ENCODE data around the gene SLC49A4.

The SLC49A4 gene

DNA sequence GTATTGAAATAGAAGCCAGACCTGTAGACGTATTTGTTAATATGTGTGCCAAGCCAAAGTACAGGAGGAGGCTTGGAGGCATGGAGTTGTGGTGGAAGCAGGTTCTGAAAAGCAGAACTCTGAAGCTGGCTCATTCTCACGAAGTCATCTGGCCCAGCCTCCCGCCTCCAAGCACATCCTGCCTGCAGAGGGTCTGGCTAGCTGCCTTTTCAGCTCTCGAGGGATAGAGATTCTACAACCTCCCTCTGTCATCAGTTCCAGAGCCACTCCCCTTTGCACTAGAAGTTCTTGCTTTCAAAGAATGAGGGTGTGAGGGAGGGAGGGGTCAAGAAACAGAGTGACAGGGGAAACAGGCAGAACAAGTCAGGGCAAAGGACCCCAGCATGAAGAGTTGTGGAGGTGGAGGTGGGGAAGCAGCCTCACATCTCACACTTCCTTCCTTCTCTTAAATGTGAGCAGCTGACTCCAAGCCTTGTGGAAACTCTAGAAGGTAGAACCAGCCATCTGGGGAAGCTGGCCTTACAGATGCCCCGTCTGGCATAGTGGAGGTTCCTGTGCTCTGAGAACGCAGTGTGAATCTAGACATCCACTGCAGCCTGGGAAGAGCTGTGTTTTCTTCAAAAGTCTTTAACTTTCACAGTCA lies 95.3 kb downstream of the SLC49A4 start:
- Mint-ChIP-seq H3K27ac (no peak overlapping the region), H3K36me3 (ENCODE audit: insufficient read depth) (no peaks in the 10 kb centered on the region), H3K27me3 (no peaks in the 10 kb centered on the region), H3K4me1 (ENCODE audit: low read depth in 2 of 2) (peaks cover 9 to 15% of the 10 kb centered on the region in 2 donors), H3K4me3 (no peak overlapping the region), H3K9me3 (no peaks in the 10 kb centered on the region)
- no peak for ATAC-seq (replicated peaks)
- DNase-seq = no peak

DNA sequence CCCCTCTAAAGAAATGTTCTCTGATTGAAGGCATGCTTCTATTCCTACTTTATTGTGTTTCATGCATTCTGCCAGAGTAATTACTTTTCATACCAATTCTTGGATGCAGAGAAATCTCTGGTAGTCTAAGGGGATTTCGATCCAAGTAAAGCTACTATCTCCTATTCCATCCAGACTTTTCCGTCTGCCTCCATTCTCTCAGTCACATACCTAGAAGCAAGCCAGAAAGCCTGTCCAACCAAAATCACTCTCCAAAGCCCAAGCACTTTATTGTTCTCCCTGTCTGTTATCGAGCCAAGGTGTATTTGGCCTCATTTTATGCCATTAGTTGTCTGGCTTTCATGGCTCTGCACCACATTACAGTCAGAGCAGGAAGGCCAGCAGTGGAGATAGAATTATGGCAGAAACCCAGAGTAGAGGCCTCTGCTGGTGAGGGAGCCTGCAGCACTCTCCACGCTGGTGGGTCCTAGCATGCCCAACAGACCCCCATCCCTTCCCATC lies 95.9 kb downstream of the SLC49A4 start:
- peaks cover 9 to 15% of the 10 kb centered on the region in 2 donors for H3K4me1 Mint-ChIP-seq (ENCODE audit: low read depth in 2 of 2)
- H3K36me3 Mint-ChIP-seq (ENCODE audit: insufficient read depth) = no peaks in the 10 kb centered on the region
- DNase-seq (no peak), ATAC-seq (replicated peaks) (no peak)
- no peaks in the 10 kb centered on the region for H3K9me3 Mint-ChIP-seq
- H3K4me3 Mint-ChIP-seq = no peak overlapping the region
- no peaks in the 10 kb centered on the region for H3K27me3 Mint-ChIP-seq
- no peak overlapping the region for H3K27ac Mint-ChIP-seq

DNA sequence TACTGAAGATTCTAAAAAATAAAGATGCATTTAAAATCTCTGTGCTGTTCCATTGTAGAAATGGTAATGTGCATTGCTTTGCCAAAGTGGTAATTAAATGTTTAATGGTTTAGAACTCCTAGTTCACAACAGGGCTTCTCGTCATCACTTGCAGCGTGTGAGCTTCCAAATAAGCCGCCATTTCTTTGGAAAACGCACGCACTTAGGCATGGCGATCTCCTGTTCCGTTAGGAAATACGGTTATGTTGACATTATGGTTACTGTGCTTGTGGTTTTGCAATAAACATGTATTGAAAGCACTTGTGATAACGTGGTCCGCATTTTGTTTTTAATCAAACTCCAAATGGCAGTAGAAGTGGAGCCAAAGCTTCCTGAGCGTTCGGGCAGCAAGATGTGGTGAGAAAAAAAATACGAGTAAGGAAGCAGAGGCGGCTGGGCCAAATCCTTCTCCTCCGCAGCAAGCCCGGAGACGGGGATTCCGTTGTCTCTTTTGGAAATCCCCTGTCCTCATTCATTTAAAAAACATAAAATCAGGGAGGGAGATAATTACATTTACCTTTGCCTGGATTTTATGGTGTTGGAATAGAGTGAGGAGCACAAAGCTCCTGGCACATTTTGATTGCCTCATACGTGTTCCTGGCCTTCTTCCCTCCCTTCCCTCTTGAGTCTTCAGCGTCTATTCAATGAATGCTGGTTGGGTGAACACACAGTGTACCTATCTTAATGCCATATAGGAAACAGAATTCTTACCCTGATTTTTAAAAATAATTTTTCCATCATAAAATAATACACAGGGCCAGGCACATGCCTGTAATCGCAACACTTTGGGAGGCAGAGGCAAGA lies 97.5 kb downstream of the SLC49A4 start:
- no peaks in the 10 kb centered on the region for H3K9me3 Mint-ChIP-seq
- ATAC-seq (replicated peaks) = no peak
- peaks cover 6 to 7% of the 10 kb centered on the region in 2 donors for H3K27me3 Mint-ChIP-seq
- DNase-seq = no peak
- no peak overlapping the region for H3K4me3 Mint-ChIP-seq
- no peak overlapping the region for H3K27ac Mint-ChIP-seq
- no peaks in the 10 kb centered on the region for H3K36me3 Mint-ChIP-seq (ENCODE audit: insufficient read depth)
- peaks cover 9 to 15% of the 10 kb centered on the region in 2 donors for H3K4me1 Mint-ChIP-seq (ENCODE audit: low read depth in 2 of 2)

DNA sequence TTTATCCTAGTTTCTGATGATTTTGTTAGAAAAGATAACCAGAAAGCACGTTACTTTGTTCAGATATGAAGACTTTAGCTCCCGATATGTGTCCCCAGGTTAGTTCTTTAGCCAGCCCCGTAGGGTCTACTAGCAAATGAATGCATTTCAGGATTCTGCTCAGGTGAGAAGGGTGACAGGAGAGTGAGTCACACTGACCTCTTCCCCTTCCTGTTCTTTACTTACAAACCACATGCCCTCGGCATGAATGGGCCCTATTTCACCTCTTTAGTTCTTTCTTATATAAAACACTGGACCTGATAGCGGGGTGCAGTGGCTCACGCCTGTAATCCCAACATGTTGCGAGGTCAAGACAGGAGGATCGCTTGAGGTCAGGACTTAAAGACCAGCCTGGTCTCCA lies 98.4 kb downstream of the SLC49A4 start:
- H3K27ac Mint-ChIP-seq = no peak overlapping the region
- peaks cover 9 to 15% of the 10 kb centered on the region in 2 donors for H3K4me1 Mint-ChIP-seq (ENCODE audit: low read depth in 2 of 2)
- no peaks in the 10 kb centered on the region for H3K9me3 Mint-ChIP-seq
- peak; percentile 69 for ATAC-seq (replicated peaks)
- H3K36me3 Mint-ChIP-seq (ENCODE audit: insufficient read depth) = no peaks in the 10 kb centered on the region
- H3K27me3 Mint-ChIP-seq = peaks cover 8 to 9% of the 10 kb centered on the region in 2 donors
- H3K4me3 Mint-ChIP-seq = peak overlapping the region in 1 of 2 donors; percentile 40
- no peak for DNase-seq

DNA sequence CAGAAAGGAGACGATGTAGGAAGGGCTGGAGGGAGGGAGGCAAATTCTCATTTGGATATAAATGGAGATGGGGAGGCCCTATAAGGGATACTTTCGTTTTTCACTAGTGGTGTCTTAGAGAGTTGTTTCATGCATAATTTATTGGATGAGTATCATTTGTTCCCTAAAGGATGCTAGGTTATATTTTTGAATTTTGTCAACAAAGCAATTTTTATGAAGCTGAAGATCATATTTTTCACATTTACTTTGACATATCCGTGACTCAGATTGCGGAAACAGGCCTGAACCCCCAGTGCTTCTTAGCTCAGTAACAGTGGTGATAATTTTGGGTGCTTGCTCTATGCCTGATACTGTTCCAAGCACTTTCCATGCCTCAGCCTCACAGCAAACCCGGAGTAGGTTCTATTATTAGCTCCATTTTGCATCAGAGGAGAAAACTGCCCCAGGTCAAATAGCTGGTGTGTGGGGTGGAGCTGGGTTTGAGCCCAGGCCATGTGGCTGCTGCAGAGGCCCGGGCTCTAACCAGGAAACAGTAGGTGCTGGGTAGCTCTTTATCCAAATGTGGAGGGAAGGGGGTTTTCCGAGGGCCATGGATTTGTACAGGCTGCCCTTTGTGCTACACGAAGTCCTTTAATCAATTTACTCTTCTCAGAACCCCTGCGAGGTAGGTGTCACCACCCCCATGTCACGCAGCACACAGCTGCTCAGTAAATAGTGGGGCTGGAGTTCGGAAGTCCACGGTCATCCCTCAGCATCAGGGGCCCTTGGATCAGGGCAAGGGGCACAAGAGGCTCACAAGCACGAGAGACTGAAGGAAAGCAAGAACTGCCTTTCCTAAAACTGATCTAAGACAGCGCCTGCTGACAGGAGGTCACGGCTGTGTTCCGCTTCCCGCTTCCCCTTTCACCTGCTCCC lies 99.1 kb downstream of the SLC49A4 start:
- peaks cover 9 to 15% of the 10 kb centered on the region in 2 donors for H3K4me1 Mint-ChIP-seq (ENCODE audit: low read depth in 2 of 2)
- H3K27me3 Mint-ChIP-seq = peaks cover 14 to 16% of the 10 kb centered on the region in 2 donors
- H3K27ac Mint-ChIP-seq = no peak overlapping the region
- peak overlapping the region in 1 of 2 donors; percentile 40 for H3K4me3 Mint-ChIP-seq
- DNase-seq = no peak
- no peak for ATAC-seq (replicated peaks)
- no peaks in the 10 kb centered on the region for H3K9me3 Mint-ChIP-seq
- H3K36me3 Mint-ChIP-seq (ENCODE audit: insufficient read depth) = no peaks in the 10 kb centered on the region

DNA sequence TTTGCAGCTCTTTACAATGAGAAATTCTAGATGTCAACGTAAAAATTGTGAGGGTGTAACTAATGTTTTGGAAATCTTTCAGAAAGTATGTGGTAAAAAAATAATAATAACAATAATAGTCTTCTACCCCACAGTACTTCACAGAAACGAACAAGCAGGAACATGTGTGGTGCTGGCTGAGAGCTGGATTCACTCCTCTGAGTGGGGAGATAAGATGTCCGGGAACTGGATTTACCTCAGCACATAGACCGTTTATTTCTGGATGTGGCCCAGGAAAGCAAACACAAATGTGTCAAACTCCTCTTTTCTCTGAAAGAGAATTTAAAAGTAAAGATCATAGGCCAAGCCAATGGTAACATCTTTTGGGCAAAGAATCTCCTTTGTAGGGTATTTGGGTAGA lies 103.4 kb downstream of the SLC49A4 start:
- no peak for DNase-seq
- Mint-ChIP-seq H3K27ac (no peak overlapping the region), H3K4me1 (ENCODE audit: low read depth in 2 of 2) (peaks cover 7 to 9% of the 10 kb centered on the region in 2 donors), H3K9me3 (no peaks in the 10 kb centered on the region), H3K36me3 (ENCODE audit: insufficient read depth) (no peaks in the 10 kb centered on the region), H3K4me3 (no peak overlapping the region), H3K27me3 (peaks cover 20 to 38% of the 10 kb centered on the region in 2 donors)
- ATAC-seq (replicated peaks) = no peak

DNA sequence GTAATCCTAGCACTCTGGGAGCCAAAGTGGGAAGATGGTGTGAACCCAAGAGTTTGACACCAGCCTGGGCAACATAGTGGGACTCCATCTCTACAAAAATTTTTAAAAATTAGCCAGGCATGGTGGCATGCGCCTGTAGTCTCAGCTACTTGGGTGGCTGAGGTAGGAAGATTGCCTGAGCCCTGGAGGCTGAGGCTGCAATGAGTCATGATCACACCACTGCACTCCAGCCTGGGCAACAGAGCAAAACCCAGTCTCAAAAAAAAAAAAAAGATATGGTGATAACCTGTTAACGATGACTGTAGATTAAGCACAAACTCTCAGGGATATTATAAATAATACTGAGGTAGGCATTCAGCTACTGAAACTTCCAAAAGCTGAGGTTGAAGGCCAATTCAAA lies 107.5 kb downstream of the SLC49A4 start:
- DNase-seq (no peak), ATAC-seq (replicated peaks) (no peak)
- Mint-ChIP-seq H3K4me3 (no peak overlapping the region), H3K36me3 (ENCODE audit: insufficient read depth) (no peaks in the 10 kb centered on the region), H3K27me3 (peaks cover 19 to 39% of the 10 kb centered on the region in 2 donors), H3K9me3 (no peaks in the 10 kb centered on the region), H3K27ac (no peak overlapping the region), H3K4me1 (ENCODE audit: low read depth in 2 of 2) (peaks cover 0 to 1% of the 10 kb centered on the region in 2 donors)

DNA sequence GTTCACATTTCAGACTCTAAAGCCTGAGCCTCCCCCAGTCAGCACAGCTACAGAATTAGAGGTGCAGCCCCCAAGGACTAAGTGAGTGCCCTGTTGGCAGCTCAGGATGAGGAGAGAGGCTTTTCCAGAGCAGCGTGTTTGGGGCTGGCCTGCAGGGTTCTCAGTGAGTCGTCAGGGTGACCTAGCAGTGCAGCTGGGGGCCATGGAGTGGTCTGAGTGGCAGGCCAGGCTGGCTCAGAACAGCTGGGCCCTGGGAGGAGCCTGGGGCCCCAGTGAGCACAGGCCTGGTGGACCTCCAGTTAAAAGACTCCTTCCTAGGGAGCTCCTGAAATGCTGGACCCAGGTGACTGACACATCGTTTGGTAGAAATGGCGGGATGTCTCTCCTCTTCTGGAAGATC lies 108.3 kb downstream of the SLC49A4 start:
- no peak overlapping the region for H3K4me3 Mint-ChIP-seq
- peaks cover 16 to 39% of the 10 kb centered on the region in 2 donors for H3K27me3 Mint-ChIP-seq

DNA sequence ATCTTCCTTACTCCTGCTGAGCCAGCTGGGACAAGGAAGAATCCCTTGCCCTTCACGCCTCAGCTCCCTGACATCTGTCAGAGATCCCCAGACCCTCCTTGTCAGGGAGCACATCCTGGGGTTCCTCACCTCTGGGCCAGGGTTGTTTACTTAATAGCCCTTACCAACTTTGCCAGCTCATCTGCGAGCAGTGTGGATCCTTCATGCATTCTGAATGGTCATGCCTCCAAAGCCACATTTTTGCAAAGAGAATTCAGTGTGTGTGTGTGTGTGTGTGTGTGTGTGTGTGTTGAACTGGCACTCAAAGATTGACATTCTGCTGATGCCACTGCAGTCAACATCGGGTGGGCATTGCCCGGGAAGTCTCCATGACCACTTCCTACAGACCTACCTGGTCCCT lies 112.6 kb downstream of the SLC49A4 start:
- H3K27me3 Mint-ChIP-seq = peaks cover 33 to 60% of the 10 kb centered on the region in 2 donors
- no peak overlapping the region for H3K4me3 Mint-ChIP-seq
- no peaks in the 10 kb centered on the region for H3K36me3 Mint-ChIP-seq (ENCODE audit: insufficient read depth)
- DNase-seq = no peak
- no peak overlapping the region for H3K27ac Mint-ChIP-seq
- no peak for ATAC-seq (replicated peaks)
- H3K9me3 Mint-ChIP-seq = no peaks in the 10 kb centered on the region
- peaks cover 0 to 3% of the 10 kb centered on the region in 2 donors for H3K4me1 Mint-ChIP-seq (ENCODE audit: low read depth in 2 of 2)

More for the DNA sequence above, 108.3 kb downstream of the SLC49A4 start:
- ATAC-seq (replicated peaks) = no peak
- Mint-ChIP-seq H3K36me3 (ENCODE audit: insufficient read depth) (no peaks in the 10 kb centered on the region), H3K27ac (peak overlapping the region in 1 of 2 donors; percentile 72), H3K4me1 (ENCODE audit: low read depth in 2 of 2) (peaks cover 0 to 1% of the 10 kb centered on the region in 2 donors), H3K9me3 (no peaks in the 10 kb centered on the region)
- DNase-seq = no peak

DNA sequence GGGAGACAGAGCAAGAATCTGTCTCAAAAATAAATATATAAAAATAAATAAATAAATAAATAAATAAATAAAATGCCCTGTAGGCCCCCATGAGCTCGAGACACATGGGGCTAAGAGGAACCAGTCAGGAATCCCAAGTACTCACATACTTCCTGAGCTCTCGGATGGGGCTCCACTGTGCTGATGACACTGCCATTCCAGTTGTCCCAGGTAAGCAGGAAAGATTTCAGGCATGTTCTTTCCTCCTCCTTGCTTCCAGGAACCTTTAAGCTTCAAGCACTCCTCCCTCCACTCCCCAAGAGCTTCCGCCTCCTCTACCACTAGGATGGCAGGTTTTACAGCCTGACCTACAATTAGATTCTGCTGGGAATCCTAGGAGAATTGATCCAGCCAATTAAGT lies 113.4 kb downstream of the SLC49A4 start:
- H3K27me3 Mint-ChIP-seq = peaks cover 34 to 53% of the 10 kb centered on the region in 2 donors
- ATAC-seq (replicated peaks) (no peak), DNase-seq (no peak)
- H3K4me3 Mint-ChIP-seq = no peak overlapping the region
- no peak overlapping the region for H3K27ac Mint-ChIP-seq
- H3K4me1 Mint-ChIP-seq (ENCODE audit: low read depth in 2 of 2) = peaks cover 0 to 1% of the 10 kb centered on the region in 2 donors
- H3K9me3 Mint-ChIP-seq = no peaks in the 10 kb centered on the region
- no peaks in the 10 kb centered on the region for H3K36me3 Mint-ChIP-seq (ENCODE audit: insufficient read depth)

DNA sequence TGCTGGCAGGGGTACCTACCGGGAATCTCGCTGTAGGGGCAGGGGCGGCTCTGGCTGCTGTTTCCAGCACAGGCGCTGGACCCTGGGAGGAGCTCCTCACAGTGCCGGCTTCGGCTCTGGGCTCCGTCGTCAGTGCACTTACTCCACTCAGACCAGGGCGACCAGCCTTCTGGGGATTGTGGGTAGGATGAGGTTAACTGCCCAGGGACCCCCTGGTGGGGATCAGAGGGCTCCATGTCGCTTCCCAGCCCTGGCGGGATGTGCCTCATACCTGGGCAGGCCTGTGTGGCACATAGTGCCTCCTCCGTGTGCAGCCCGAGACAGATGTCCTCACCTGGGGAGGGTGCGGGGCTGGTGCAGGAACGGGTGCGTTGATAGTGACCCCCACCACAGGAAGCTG lies 117.0 kb downstream of the SLC49A4 start:
- Mint-ChIP-seq H3K9me3 (no peaks in the 10 kb centered on the region), H3K36me3 (ENCODE audit: insufficient read depth) (no peaks in the 10 kb centered on the region), H3K4me1 (ENCODE audit: low read depth in 2 of 2) (peaks cover 9 to 10% of the 10 kb centered on the region in 2 donors), H3K4me3 (no peak overlapping the region), H3K27me3 (peaks cover 43 to 77% of the 10 kb centered on the region in 2 donors), H3K27ac (no peak overlapping the region)
- DNase-seq = no peak
- ATAC-seq (replicated peaks) = no peak

DNA sequence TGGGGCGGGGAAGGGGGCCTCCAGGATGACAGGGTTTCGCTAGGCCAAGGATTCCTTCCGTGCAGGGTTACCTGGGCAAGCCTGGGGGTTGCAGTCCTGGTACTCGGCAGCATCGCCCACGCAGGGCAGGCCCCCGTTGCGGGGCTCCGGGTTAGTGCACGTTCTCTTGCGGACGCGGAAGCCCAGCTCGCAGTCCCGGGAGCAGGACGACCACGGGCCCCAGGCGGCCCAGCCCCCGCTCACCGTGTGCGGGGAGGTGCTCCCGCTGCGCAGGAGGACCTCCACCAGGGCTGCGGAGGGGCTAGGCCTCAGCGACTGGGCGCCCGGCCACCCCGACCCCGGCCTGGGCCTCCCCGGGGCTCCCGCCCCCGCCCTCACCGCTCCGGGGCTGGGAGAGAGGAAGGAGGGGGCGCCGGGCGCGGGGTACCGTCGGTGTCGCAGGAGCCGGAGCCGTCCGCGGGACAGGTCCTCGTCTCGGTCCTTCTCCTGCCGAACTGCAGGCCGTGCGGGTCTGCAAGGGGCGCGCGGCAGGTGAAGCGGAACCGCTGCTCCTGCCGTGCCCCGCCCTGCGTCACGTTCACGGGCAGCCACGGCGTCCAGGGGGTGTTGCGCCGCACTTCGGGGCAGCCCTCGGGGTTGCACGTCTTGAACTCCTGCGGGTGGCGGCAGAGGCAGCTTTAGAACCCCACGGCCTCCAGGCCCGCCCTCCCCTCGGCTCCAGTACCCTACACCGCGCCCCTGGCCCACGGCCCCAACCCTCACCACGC lies 118.1 kb downstream of the SLC49A4 start:
- peaks cover 9 to 10% of the 10 kb centered on the region in 2 donors for H3K4me1 Mint-ChIP-seq (ENCODE audit: low read depth in 2 of 2)
- H3K27me3 Mint-ChIP-seq = peaks cover 42 to 71% of the 10 kb centered on the region in 2 donors
- H3K36me3 Mint-ChIP-seq (ENCODE audit: insufficient read depth) = no peaks in the 10 kb centered on the region
- H3K9me3 Mint-ChIP-seq = no peaks in the 10 kb centered on the region
- peak overlapping the region in 1 of 2 donors; percentile 36 for H3K4me3 Mint-ChIP-seq
- no peak overlapping the region for H3K27ac Mint-ChIP-seq
- DNase-seq (no peak), ATAC-seq (replicated peaks) (no peak)
